ENCODE data around the gene UMODL1.
A peak's percentile ranks its signal among the peaks of the same experiment; 100 is the strongest.

UMODL1 gene

GRCh38 chr21:42038826-42039425 lies 32.2 kb upstream of the UMODL1 start:
- TF ChIP-seq, protein P1, sequence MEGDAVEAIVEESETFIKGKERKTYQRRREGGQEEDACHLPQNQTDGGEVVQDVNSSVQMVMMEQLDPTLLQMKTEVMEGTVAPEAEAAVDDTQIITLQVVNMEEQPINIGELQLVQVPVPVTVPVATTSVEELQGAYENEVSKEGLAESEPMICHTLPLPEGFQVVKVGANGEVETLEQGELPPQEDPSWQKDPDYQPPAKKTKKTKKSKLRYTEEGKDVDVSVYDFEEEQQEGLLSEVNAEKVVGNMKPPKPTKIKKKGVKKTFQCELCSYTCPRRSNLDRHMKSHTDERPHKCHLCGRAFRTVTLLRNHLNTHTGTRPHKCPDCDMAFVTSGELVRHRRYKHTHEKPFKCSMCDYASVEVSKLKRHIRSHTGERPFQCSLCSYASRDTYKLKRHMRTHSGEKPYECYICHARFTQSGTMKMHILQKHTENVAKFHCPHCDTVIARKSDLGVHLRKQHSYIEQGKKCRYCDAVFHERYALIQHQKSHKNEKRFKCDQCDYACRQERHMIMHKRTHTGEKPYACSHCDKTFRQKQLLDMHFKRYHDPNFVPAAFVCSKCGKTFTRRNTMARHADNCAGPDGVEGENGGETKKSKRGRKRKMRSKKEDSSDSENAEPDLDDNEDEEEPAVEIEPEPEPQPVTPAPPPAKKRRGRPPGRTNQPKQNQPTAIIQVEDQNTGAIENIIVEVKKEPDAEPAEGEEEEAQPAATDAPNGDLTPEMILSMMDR (IDR thresholded peaks at IDR 0.05; ENCODE audit: control insufficient read depth, insufficient read depth, low read depth, low read length, missing control alignments): no peak
- no peak overlapping the region for H3K4me3 ChIP-seq (ENCODE audit: control insufficient read depth, low read depth, low read length)
- peak; percentile 38 for DNase-seq (ENCODE audit: low read depth)

DNA sequence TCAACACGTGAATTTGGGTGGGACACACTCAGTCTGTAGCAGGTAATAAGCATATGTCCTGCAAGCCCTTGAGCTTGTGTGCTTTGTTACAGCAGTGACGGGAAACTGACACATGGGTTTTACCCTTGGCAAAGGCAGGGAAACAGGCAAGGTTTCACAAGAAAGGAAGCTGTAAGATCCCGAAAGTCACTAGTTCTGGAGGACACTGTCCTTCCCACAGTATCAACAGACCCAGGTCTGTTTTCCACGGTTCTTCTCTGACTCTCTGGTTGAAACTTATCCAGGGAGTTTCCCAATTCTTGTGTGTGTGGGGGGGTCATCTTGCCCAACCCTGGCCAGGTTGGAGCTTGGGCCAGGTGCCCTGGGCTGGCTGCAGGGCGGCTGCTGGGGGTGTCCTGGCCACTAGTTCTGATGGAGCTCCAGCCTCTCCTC lies 31.6 kb upstream of the UMODL1 start:
- DNase-seq (ENCODE audit: low read depth): peak; percentile 47
- H3K4me3 ChIP-seq (ENCODE audit: control insufficient read depth, low read depth, low read length): no peak overlapping the region
- TF ChIP-seq, protein P1 (IDR thresholded peaks at IDR 0.05; ENCODE audit: control insufficient read depth, insufficient read depth, low read depth, low read length, missing control alignments): no peak

DNA sequence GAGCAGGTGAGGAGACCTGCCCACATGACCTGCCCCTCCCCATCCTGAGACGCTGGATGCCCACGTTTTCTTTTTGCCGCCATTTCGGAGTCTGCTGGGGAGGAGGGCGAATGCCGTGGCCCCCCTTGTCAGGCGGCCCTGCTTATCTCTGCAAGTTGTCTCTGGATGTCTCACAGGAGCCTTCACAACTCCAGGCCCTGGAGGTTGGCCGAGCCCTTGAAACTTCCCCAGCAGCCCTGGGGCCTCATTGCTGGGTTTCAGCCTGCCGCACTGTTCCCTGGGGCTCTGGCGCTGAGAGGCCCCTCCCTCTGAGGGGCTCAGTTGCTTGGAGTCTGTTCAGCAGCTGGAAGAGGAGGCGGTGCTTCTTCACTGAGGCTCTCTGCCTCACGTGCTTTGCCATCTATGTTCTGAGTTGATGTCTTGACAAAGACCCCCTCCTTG lies 31.2 kb upstream of the UMODL1 start:
- TF ChIP-seq, protein P1 (IDR thresholded peaks at IDR 0.05; ENCODE audit: control insufficient read depth, insufficient read depth, low read depth, low read length, missing control alignments): no peak
- H3K4me3 ChIP-seq (ENCODE audit: control insufficient read depth, low read depth, low read length): no peak overlapping the region
- no peak for DNase-seq (ENCODE audit: low read depth)

GRCh38 chr21:42040411-42041180 lies 30.5 kb upstream of the UMODL1 start:
- TF ChIP-seq, protein P1 (IDR thresholded peaks at IDR 0.05; ENCODE audit: control insufficient read depth, insufficient read depth, low read depth, low read length, missing control alignments): no peak
- H3K4me3 ChIP-seq (ENCODE audit: control insufficient read depth, low read depth, low read length): no peak overlapping the region
- DNase-seq (ENCODE audit: low read depth): peak; percentile 99

DNA sequence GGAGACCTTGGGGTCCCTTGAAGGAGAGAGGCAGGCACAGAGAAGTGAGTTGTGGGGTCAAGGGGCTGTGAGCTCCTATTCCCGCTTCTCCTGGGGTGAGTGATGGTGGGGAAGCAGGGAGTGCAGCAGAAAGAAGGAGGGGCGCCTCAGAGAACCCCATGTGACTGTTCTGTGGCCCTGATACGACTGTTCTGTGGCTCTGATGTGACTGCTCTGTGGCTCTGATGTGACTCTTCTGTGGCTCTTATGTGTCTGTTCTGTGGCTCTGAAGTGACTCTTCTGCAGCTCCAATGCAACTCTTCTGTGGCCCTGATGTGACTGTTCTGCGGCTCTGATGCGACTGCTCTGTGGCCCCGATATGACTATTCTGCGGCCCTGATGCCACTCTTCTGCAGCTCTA lies 29.9 kb upstream of the UMODL1 start:
- H3K4me3 ChIP-seq (ENCODE audit: control insufficient read depth, low read depth, low read length): no peak overlapping the region
- TF ChIP-seq, protein P1 (IDR thresholded peaks at IDR 0.05; ENCODE audit: control insufficient read depth, insufficient read depth, low read depth, low read length, missing control alignments): no peak
- no peak for DNase-seq (ENCODE audit: low read depth)

GRCh38 chr21:42041711-42042110 lies 29.4 kb upstream of the UMODL1 start:
- TF ChIP-seq, protein P1 (IDR thresholded peaks at IDR 0.05; ENCODE audit: control insufficient read depth, insufficient read depth, low read depth, low read length, missing control alignments): no peak
- DNase-seq (ENCODE audit: low read depth): no peak
- no peak overlapping the region for H3K4me3 ChIP-seq (ENCODE audit: control insufficient read depth, low read depth, low read length)
